Ectodermal cell (in vitro differentiated cells): ENCODE measurements around the gene CSNK2A3. TPM values are rescaled to one million over a fixed set of nuclear protein-coding genes. Genes with fewer than 3 reads are reported as not detected.
"Not testable (repeated sequence)": the region's sequence is repeated elsewhere in the genome, so short reads cannot be mapped to it uniquely, and the experiment has no call there.

ENCODE experiments used
- H3K27ac ChIP-seq: 2 replicates; pipeline ENCODE4 v1.7.0; 2013; ENCODE audit warnings: mild to moderate bottlenecking, low read depth, low read length; ENCODE audit not compliant: insufficient read depth, poor library complexity, severe bottlenecking
- H3K27me3 ChIP-seq: 2 replicates; pipeline ENCODE4 v1.7.0; 2013; ENCODE audit warnings: mild to moderate bottlenecking, low read length; ENCODE audit not compliant: insufficient read depth, control insufficient read depth, poor library complexity, severe bottlenecking
- H3K36me3 ChIP-seq: one replicate; pipeline ENCODE4 v1.7.0; 2013; ENCODE audit warnings: low read length; ENCODE audit not compliant: control insufficient read depth, insufficient read depth
- H3K4me1 ChIP-seq: one replicate; pipeline ENCODE4 v1.7.0; 2013; ENCODE audit warnings: low read length; ENCODE audit not compliant: control insufficient read depth, insufficient read depth
- H3K4me3 ChIP-seq: 2 replicates; pipeline ENCODE4 v1.7.0; 2013; ENCODE audit warnings: low read depth, low read length, control low read depth; ENCODE audit not compliant: insufficient read depth
- H3K9me3 ChIP-seq: 2 replicates; pipeline ENCODE4 v1.7.0; 2013; ENCODE audit warnings: mild to moderate bottlenecking, low read length, moderate library complexity; ENCODE audit not compliant: control insufficient read depth
- whole genome bisulfite sequencing, 2 experiments: methylation state at CpG; one replicate each; pipeline ENCODE4 v1.1.7; 2013; ENCODE audit warnings: missing lambda C conversion rate in 2 of 2; 5-methylcytosine and 5-hydroxymethylcytosine counted together
- polyA plus RNA-seq, 4 experiments: library from polyadenylated mRNA; stranded (reverse); fragments of 50-300 nt; gene quantifications; one replicate each; pipeline ENCODE4 v1.2.3, GENCODE V29; 2013

CSNK2A3 gene
- polyA plus RNA-seq (2013, experiment 1 of 4): 2.7 TPM
- 4.1 TPM for polyA plus RNA-seq (2013, experiment 2 of 4)
- 3.0 TPM for polyA plus RNA-seq (2013, experiment 3 of 4)
- polyA plus RNA-seq (2013, experiment 4 of 4): 3.6 TPM

GRCh38 chr11:11352878-11353277 lies at the start of gene CSNK2A3:
TSS of gene CSNK2A3 (minus strand) at chr11:11353250. CDS start at chr11:11353119, 131 bp downstream.
- H3K9me3 ChIP-seq, H3K4me3 ChIP-seq, H3K36me3 ChIP-seq, H3K27ac ChIP-seq, H3K27me3 ChIP-seq, H3K4me1 ChIP-seq: not testable (repeated sequence)
- 92 to 93% methylated on average over 8 to 10 of the region's 11 CpGs for WGBS, 2 experiments

- WGBS, 2 experiments: 83 to 94% methylated on average over 3 of the region's 3 CpGs
- Histone ChIP-seq H3K4me3 (no peak overlapping the region), H3K27me3 (no peaks in the 10 kb centered on the region), H3K36me3 (no peaks in the 10 kb centered on the region), H3K9me3 (no peaks in the 10 kb centered on the region), H3K4me1 (peaks cover 15% of the 10 kb centered on the region), H3K27ac (no peak overlapping the region)
Measured at GRCh38 chr11:11401960-11402535, 49.0 kb upstream of the CSNK2A3 start.

- no peaks in the 10 kb centered on the region for H3K36me3 ChIP-seq
- H3K9me3 ChIP-seq: no peaks in the 10 kb centered on the region
- no peak overlapping the region for H3K4me3 ChIP-seq
- H3K27me3 ChIP-seq: no peaks in the 10 kb centered on the region
- H3K27ac ChIP-seq: no peak overlapping the region
- WGBS, 2 experiments: 76 to 79% methylated on average over 9 of the region's 9 CpGs
- H3K4me1 ChIP-seq: peaks cover 20% of the 10 kb centered on the region
Measured at GRCh38 chr11:11400635-11401232, 47.7 kb upstream of the CSNK2A3 start.

GRCh38 chr11:11400121-11400520 lies 47.1 kb upstream of the CSNK2A3 start:
- WGBS, 2 experiments: 93 to 96% methylated on average over 3 of the region's 3 CpGs
- H3K9me3 ChIP-seq: no peaks in the 10 kb centered on the region
- H3K27me3 ChIP-seq: no peaks in the 10 kb centered on the region

GRCh38 chr11:11397781-11398180 lies 44.7 kb upstream of the CSNK2A3 start:
- Histone ChIP-seq H3K4me1 (peaks cover 13% of the 10 kb centered on the region), H3K27ac (no peak overlapping the region), H3K9me3 (no peaks in the 10 kb centered on the region), H3K4me3 (no peak overlapping the region), H3K36me3 (no peaks in the 10 kb centered on the region), H3K27me3 (no peaks in the 10 kb centered on the region)
- WGBS, 2 experiments: 92 to 95% methylated on average over 3 of the region's 3 CpGs

More at GRCh38 chr11:11400121-11400520, 47.1 kb upstream of the CSNK2A3 start:
- Histone ChIP-seq H3K4me3 (no peak overlapping the region), H3K27ac (no peak overlapping the region), H3K36me3 (no peaks in the 10 kb centered on the region), H3K4me1 (peaks cover 20% of the 10 kb centered on the region)

GRCh38 chr11:11397036-11397415 lies 44.0 kb upstream of the CSNK2A3 start:
- H3K4me1 ChIP-seq: peaks cover 10% of the 10 kb centered on the region
- H3K36me3 ChIP-seq: no peaks in the 10 kb centered on the region
- 77 to 88% methylated on average over 2 of the region's 2 CpGs for WGBS, 2 experiments
- no peak overlapping the region for H3K27ac ChIP-seq
- H3K4me3 ChIP-seq: no peak overlapping the region
- H3K27me3 ChIP-seq: no peaks in the 10 kb centered on the region
- no peaks in the 10 kb centered on the region for H3K9me3 ChIP-seq

- H3K9me3 ChIP-seq: no peaks in the 10 kb centered on the region
- peak overlapping the region; percentile 55 for H3K27ac ChIP-seq
- H3K36me3 ChIP-seq: no peaks in the 10 kb centered on the region
- no peaks in the 10 kb centered on the region for H3K27me3 ChIP-seq
- H3K4me1 ChIP-seq: peaks cover 10% of the 10 kb centered on the region
- H3K4me3 ChIP-seq: no peak overlapping the region
- 77% methylated on average over 11 of the region's 11 CpGs for WGBS, 2 experiments
Measured at GRCh38 chr11:11396301-11397035, 43.4 kb upstream of the CSNK2A3 start.

- Histone ChIP-seq H3K4me3 (no peak overlapping the region), H3K27me3 (no peaks in the 10 kb centered on the region), H3K36me3 (no peaks in the 10 kb centered on the region), H3K9me3 (no peaks in the 10 kb centered on the region), H3K27ac (no peak overlapping the region), H3K4me1 (peaks cover 10% of the 10 kb centered on the region)
- 91% methylated on average over 2 of the region's 2 CpGs for WGBS, 2 experiments
Measured at GRCh38 chr11:11395126-11395525, 42.1 kb upstream of the CSNK2A3 start.

GRCh38 chr11:11394241-11394640 lies 41.2 kb upstream of the CSNK2A3 start:
- H3K9me3 ChIP-seq: no peaks in the 10 kb centered on the region
- H3K36me3 ChIP-seq: no peaks in the 10 kb centered on the region
- H3K27me3 ChIP-seq: no peaks in the 10 kb centered on the region
- no peak overlapping the region for H3K4me3 ChIP-seq
- peaks cover 10% of the 10 kb centered on the region for H3K4me1 ChIP-seq
- H3K27ac ChIP-seq: no peak overlapping the region

- no peaks in the 10 kb centered on the region for H3K27me3 ChIP-seq
- peaks cover 10% of the 10 kb centered on the region for H3K4me1 ChIP-seq
- H3K27ac ChIP-seq: no peak overlapping the region
- no peaks in the 10 kb centered on the region for H3K9me3 ChIP-seq
- H3K4me3 ChIP-seq: no peak overlapping the region
- no peaks in the 10 kb centered on the region for H3K36me3 ChIP-seq
- 94 to 95% methylated on average over 13 of the region's 13 CpGs for WGBS, 2 experiments
Measured at GRCh38 chr11:11391796-11392463, 38.9 kb upstream of the CSNK2A3 start.
